AG09309 (cell line): ENCODE measurements around the gene PCYT1A.
A peak's percentile ranks its signal among the peaks of the same experiment; 100 is the strongest.

Experiments used
- DNase-seq: peaks from one replicate; pipeline ENCODE4 v3.0.0-alpha.2; 2010; ENCODE audit warnings: low read depth
- H3K4me3 ChIP-seq: 2 replicates; pipeline ENCODE4 v1.5.1; 2011; ENCODE audit warnings: mild to moderate bottlenecking, low read depth, low read length, moderate library complexity; ENCODE audit not compliant: control insufficient read depth
- TF ChIP-seq, protein P1 (sequence below): IDR thresholded peaks from 2 replicates; pipeline ENCODE4 v1.5.1; 2011; ENCODE audit warnings: mild to moderate bottlenecking, low read depth, low read length, inconsistent platforms; ENCODE audit not compliant: insufficient read depth, control insufficient read depth; ENCODE audit errors: missing control alignments

The PCYT1A gene

GRCh38 chr3:196219194-196219969, 68.1 kb downstream of the PCYT1A start:
- TF ChIP-seq, protein P1, sequence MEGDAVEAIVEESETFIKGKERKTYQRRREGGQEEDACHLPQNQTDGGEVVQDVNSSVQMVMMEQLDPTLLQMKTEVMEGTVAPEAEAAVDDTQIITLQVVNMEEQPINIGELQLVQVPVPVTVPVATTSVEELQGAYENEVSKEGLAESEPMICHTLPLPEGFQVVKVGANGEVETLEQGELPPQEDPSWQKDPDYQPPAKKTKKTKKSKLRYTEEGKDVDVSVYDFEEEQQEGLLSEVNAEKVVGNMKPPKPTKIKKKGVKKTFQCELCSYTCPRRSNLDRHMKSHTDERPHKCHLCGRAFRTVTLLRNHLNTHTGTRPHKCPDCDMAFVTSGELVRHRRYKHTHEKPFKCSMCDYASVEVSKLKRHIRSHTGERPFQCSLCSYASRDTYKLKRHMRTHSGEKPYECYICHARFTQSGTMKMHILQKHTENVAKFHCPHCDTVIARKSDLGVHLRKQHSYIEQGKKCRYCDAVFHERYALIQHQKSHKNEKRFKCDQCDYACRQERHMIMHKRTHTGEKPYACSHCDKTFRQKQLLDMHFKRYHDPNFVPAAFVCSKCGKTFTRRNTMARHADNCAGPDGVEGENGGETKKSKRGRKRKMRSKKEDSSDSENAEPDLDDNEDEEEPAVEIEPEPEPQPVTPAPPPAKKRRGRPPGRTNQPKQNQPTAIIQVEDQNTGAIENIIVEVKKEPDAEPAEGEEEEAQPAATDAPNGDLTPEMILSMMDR, result no peak
- peak overlapping the region; percentile 30 for H3K4me3 ChIP-seq
- peak; percentile 71 for DNase-seq

GRCh38 chr3:196218155-196218712, 69.3 kb downstream of the PCYT1A start:
- no peak for DNase-seq
- no peak overlapping the region for H3K4me3 ChIP-seq
- TF ChIP-seq, protein P1, result no peak

GRCh38 chr3:196217307-196218154, 70.0 kb downstream of the PCYT1A start:
- no peak overlapping the region for H3K4me3 ChIP-seq
- no peak for DNase-seq
- TF ChIP-seq, protein P1, result no peak

- no peak for DNase-seq
These were observed 70.8 kb downstream of the PCYT1A start for GRCh38 chr3:196216681-196217211.

GRCh38 chr3:196216089-196216564, 71.4 kb downstream of the PCYT1A start, which contains the start of gene SLC51A:
TSS of gene SLC51A (plus strand) at chr3:196216534. CDS start at chr3:196216713, 179 bp downstream.
- TF ChIP-seq, protein P1, result no peak

More at GRCh38 chr3:196216681-196217211, 70.8 kb downstream of the PCYT1A start:
- TF ChIP-seq, protein P1, result no peak
- H3K4me3 ChIP-seq, result no peak overlapping the region

DNA sequence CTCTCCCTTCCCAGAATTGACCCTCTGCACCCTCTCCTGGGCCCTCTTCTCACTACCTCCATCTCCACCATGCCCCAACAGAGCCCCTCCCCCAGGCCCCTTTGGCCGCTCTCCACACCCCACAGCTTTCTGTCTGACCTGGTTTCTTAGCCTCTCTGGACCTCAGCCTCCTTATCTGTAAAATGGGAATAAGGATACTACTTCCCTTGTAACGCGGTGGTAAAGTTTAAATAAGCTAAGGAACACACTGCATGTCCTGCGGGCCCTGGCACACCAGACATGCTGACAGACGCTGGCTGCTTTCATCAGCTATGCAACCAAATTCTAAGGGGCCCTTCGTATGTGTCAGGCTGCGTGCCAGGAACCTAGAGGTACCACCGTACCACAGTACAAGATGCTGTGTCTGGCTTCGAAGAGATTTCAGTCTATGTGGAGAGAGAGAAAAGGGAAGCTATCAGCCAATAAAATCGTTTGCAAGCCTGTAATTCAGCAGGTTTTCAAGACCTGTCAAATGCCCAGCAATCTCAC, 72.0 kb downstream of the PCYT1A start:
- TF ChIP-seq, protein P1, result no peak

More at GRCh38 chr3:196216089-196216564, 71.4 kb downstream of the PCYT1A start, which contains the start of gene SLC51A:
- DNase-seq, result no peak
- no peak within 1 kb of the TSS for H3K4me3 ChIP-seq

More for the DNA sequence above, 72.0 kb downstream of the PCYT1A start:
- no peak overlapping the region for H3K4me3 ChIP-seq
- no peak for DNase-seq
